Parathyroid adenoma (tissue), 2 donors: ENCODE data around the gene SENP7.

ENCODE experiments used
- H2AFZ ChIP-seq: fragments of 300-600 bp; sonication (generic); one replicate; pipeline ENCODE4 v1.7.0; 2017; ENCODE audit warnings: antibody characterized with exemption, mild to moderate bottlenecking
- H3K27ac ChIP-seq: fragments of 300-600 bp; sonication (generic); one replicate; pipeline ENCODE4 v1.7.0; 2017
- H3K27me3 ChIP-seq: fragments of 300-600 bp; sonication (generic); one replicate; pipeline ENCODE4 v1.7.0; 2017; ENCODE audit warnings: low read length; ENCODE audit not compliant: control insufficient read depth, insufficient read depth
- H3K36me3 ChIP-seq: fragments of 300-600 bp; sonication (generic); one replicate; pipeline ENCODE4 v1.7.0; 2017; ENCODE audit warnings: low read length; ENCODE audit not compliant: control insufficient read depth, insufficient read depth
- H3K4me1 ChIP-seq: fragments of 300-600 bp; sonication (generic); one replicate; pipeline ENCODE4 v1.7.0; 2017; ENCODE audit warnings: control low read depth
- H3K4me2 ChIP-seq: fragments of 300-600 bp; sonication (generic); one replicate; pipeline ENCODE4 v1.7.0; 2017; ENCODE audit warnings: low read length
- H3K4me3 ChIP-seq: fragments of 300-600 bp; sonication (generic); one replicate; pipeline ENCODE4 v1.7.0; 2017; ENCODE audit warnings: low read depth, low read length
- H3K79me2 ChIP-seq: fragments of 300-600 bp; sonication (generic); one replicate; pipeline ENCODE4 v1.7.0; 2017; ENCODE audit warnings: control low read depth
- H3K9ac ChIP-seq: fragments of 300-600 bp; sonication (generic); one replicate; pipeline ENCODE4 v1.7.0; 2017; ENCODE audit warnings: mild to moderate bottlenecking
- H3K9me3 ChIP-seq: fragments of 300-600 bp; sonication (generic); one replicate; pipeline ENCODE4 v1.7.0; 2017; ENCODE audit warnings: low read length; ENCODE audit not compliant: control insufficient read depth
- CTCF ChIP-seq: fragments of 300-600 bp; sonication (generic); IDR thresholded peaks from one replicate; pipeline ENCODE4 v1.7.0; 2017; ENCODE audit warnings: antibody characterized with exemption, mild to moderate bottlenecking
- donor health status: primary hyperparathyroidism.

SENP7 gene

GRCh38 chr3:101531473-101532086 is 18.6 kb upstream of the SENP7 start:
- no peak for TF ChIP-seq CTCF

GRCh38 chr3:101530686-101531047 is 17.7 kb upstream of the SENP7 start:
- no peaks in the 10 kb centered on the region for H3K36me3 ChIP-seq
- H3K9me3 ChIP-seq = no peaks in the 10 kb centered on the region
- H2AFZ ChIP-seq = no peak overlapping the region
- no peak overlapping the region for H3K9ac ChIP-seq
- no peak overlapping the region for H3K4me2 ChIP-seq
- H3K4me3 ChIP-seq = no peak overlapping the region
- no peaks in the 10 kb centered on the region for H3K4me1 ChIP-seq
- H3K79me2 ChIP-seq = no peaks in the 10 kb centered on the region
- no peak overlapping the region for H3K27ac ChIP-seq
- no peaks in the 10 kb centered on the region for H3K27me3 ChIP-seq
- no peak for TF ChIP-seq CTCF

More at GRCh38 chr3:101531473-101532086, 18.6 kb upstream of the SENP7 start:
- H3K4me1 ChIP-seq = no peaks in the 10 kb centered on the region
- no peak overlapping the region for H2AFZ ChIP-seq
- no peaks in the 10 kb centered on the region for H3K27me3 ChIP-seq
- H3K4me3 ChIP-seq = no peak overlapping the region
- H3K4me2 ChIP-seq = no peak overlapping the region
- no peak overlapping the region for H3K9ac ChIP-seq
- no peaks in the 10 kb centered on the region for H3K9me3 ChIP-seq
- H3K36me3 ChIP-seq = no peaks in the 10 kb centered on the region
- H3K79me2 ChIP-seq = no peaks in the 10 kb centered on the region
- H3K27ac ChIP-seq = no peak overlapping the region

GRCh38 chr3:101529816-101530685 is 17.0 kb upstream of the SENP7 start:
- no peak overlapping the region for H3K4me3 ChIP-seq
- no peak for TF ChIP-seq CTCF
- no peaks in the 10 kb centered on the region for H3K36me3 ChIP-seq
- no peaks in the 10 kb centered on the region for H3K79me2 ChIP-seq
- no peaks in the 10 kb centered on the region for H3K9me3 ChIP-seq
- H3K27ac ChIP-seq = no peak overlapping the region
- H3K9ac ChIP-seq = no peak overlapping the region
- no peak overlapping the region for H2AFZ ChIP-seq
- H3K4me2 ChIP-seq = no peak overlapping the region
- H3K27me3 ChIP-seq = no peaks in the 10 kb centered on the region
- no peaks in the 10 kb centered on the region for H3K4me1 ChIP-seq

- Histone ChIP-seq H3K36me3 (no peaks in the 10 kb centered on the region), H3K9ac (no peak overlapping the region), H3K9me3 (no peaks in the 10 kb centered on the region), H3K27ac (no peak overlapping the region), H2AFZ (no peak overlapping the region), H3K27me3 (no peaks in the 10 kb centered on the region), H3K79me2 (no peaks in the 10 kb centered on the region), H3K4me3 (no peak overlapping the region), H3K4me1 (no peaks in the 10 kb centered on the region), H3K4me2 (no peak overlapping the region)
- no peak for TF ChIP-seq CTCF
These were observed 14.9 kb upstream of the SENP7 start for GRCh38 chr3:101527906-101528305.
